ENCODE results near the gene GSTP1. TPM values are rescaled to one million over a fixed set of nuclear protein-coding genes. Genes with fewer than 3 reads are reported as not detected.

The GSTP1 gene
- total RNA-seq, 4 donors from 2014 or later: 435 to 948 (median 670) TPM

DNA sequence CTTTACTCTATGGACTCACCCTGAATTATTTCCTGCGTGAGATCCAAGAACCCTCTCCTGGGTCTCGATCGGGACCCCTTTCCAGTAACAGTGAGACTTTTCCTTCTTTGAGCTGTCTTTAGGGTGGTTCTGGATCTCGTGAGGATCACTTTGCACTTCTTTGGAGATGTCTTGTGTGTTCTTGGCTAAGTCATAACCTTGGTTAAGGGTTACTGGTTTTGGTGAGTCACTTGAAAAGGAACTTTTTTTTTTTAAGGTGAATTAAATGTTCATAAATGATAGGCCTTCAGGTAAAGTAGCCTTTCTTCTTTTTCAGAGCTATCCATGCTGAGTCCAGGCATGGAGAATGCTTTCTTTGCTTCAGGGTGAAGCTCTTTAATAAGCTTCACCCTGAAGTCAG, 19.4 kb upstream of the GSTP1 start:
- TF ChIP-seq, protein P1, sequence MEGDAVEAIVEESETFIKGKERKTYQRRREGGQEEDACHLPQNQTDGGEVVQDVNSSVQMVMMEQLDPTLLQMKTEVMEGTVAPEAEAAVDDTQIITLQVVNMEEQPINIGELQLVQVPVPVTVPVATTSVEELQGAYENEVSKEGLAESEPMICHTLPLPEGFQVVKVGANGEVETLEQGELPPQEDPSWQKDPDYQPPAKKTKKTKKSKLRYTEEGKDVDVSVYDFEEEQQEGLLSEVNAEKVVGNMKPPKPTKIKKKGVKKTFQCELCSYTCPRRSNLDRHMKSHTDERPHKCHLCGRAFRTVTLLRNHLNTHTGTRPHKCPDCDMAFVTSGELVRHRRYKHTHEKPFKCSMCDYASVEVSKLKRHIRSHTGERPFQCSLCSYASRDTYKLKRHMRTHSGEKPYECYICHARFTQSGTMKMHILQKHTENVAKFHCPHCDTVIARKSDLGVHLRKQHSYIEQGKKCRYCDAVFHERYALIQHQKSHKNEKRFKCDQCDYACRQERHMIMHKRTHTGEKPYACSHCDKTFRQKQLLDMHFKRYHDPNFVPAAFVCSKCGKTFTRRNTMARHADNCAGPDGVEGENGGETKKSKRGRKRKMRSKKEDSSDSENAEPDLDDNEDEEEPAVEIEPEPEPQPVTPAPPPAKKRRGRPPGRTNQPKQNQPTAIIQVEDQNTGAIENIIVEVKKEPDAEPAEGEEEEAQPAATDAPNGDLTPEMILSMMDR (IDR thresholded peaks at IDR 0.05): no peak
- no peak for ATAC-seq (ENCODE audit: low FRiP score)
- no peak for DNase-seq (ENCODE audit: low spot score)

GRCh38 chr11:67571443-67571842, 12.2 kb upstream of the GSTP1 start:
- ATAC-seq (ENCODE audit: low FRiP score): no peak

GRCh38 chr11:67572305-67572704, 11.3 kb upstream of the GSTP1 start:
- ATAC-seq (ENCODE audit: low FRiP score) (no peak), DNase-seq (ENCODE audit: low spot score) (no peak)
- TF ChIP-seq, protein P1 (IDR thresholded peaks at IDR 0.05): no peak

More at GRCh38 chr11:67571443-67571842, 12.2 kb upstream of the GSTP1 start:
- TF ChIP-seq, protein P1 (IDR thresholded peaks at IDR 0.05): no peak
- DNase-seq (ENCODE audit: low spot score): no peak

DNA sequence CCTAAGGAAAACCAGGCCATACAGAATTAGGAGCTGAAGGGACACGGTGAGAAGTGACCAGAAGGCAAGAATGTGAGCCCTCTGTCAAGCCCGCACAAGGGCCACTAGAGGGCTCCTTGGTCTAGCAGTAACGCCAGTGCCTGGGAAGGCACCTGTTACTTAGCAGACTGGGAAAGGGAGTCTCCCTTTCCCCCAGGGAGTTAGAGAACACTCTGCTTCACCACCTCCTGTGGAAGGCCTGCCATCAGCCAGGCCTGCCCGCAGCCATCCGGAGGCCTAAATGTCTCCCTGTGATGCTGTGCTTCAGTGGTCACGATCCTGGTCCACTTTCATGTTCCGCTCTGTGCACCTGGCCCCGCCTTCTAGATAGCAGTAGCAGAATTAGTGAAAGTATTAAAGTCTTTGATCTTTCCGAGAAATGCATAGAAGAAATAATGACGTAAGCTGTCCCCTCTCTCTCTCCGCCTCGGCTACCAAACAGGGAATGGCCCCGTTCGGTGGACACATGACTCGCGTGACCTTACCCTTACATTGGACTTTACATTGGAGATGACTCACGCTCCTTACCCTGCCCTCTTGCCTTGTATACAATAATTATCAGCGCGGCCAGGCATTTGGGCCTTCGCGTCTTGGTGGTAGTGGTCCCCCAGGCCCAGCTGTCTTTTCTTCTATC, 10.7 kb upstream of the GSTP1 start:
- ATAC-seq (ENCODE audit: low FRiP score) (no peak), DNase-seq (ENCODE audit: low spot score) (no peak)
- TF ChIP-seq, protein P1 (IDR thresholded peaks at IDR 0.05): no peak

- no peak for ATAC-seq (ENCODE audit: low FRiP score)
- no peak for DNase-seq (ENCODE audit: low spot score)
- TF ChIP-seq, protein P1 (IDR thresholded peaks at IDR 0.05): no peak
These were observed 8.7 kb upstream of the GSTP1 start for GRCh38 chr11:67574938-67575337.

- TF ChIP-seq, protein P1 (IDR thresholded peaks at IDR 0.05): no peak
- DNase-seq (ENCODE audit: low spot score) (no peak), ATAC-seq (ENCODE audit: low FRiP score) (peak; percentile 48)
These were observed 6.7 kb upstream of the GSTP1 start for GRCh38 chr11:67576735-67577475.

DNA sequence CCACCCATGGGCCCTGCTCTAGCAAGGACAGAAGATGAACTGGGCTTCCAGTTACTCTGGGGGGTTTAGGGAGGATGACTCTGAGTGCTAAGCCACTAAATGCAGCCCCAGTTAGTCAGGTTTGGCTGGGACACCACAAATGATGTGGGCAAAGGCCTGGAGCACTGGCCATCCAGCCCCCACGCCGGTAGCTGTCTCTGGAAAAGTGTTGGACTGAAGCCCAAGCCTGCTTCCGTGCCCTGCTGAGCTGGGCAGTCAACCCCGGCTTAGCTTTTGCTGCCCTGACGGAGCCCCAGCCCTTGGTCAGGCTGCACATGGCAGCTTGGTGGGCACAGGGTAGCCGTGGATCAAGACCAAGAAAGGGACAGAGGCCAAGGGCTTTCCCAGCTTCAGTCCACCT, 5.7 kb upstream of the GSTP1 start:
- TF ChIP-seq, protein P1 (IDR thresholded peaks at IDR 0.05): no peak
- no peak for DNase-seq (ENCODE audit: low spot score)
- no peak for ATAC-seq (ENCODE audit: low FRiP score)

Data from omental fat pad (tissue), 4 donors.